GM19455 (cell line): ENCODE data around the gene EXO5.
"Not testable (repeated sequence)": the region's sequence is repeated elsewhere in the genome, so short reads cannot be mapped to it uniquely, and the experiment has no call there.

ENCODE experiments used
- ATAC-seq: cut with Tn5 transposase; IDR thresholded peaks from one replicate; pipeline ENCODE4 v1.9.1; 2021; ENCODE audit not compliant: unreplicated experiment

EXO5 gene, protein sequence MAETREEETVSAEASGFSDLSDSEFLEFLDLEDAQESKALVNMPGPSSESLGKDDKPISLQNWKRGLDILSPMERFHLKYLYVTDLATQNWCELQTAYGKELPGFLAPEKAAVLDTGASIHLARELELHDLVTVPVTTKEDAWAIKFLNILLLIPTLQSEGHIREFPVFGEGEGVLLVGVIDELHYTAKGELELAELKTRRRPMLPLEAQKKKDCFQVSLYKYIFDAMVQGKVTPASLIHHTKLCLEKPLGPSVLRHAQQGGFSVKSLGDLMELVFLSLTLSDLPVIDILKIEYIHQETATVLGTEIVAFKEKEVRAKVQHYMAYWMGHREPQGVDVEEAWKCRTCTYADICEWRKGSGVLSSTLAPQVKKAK

DNA sequence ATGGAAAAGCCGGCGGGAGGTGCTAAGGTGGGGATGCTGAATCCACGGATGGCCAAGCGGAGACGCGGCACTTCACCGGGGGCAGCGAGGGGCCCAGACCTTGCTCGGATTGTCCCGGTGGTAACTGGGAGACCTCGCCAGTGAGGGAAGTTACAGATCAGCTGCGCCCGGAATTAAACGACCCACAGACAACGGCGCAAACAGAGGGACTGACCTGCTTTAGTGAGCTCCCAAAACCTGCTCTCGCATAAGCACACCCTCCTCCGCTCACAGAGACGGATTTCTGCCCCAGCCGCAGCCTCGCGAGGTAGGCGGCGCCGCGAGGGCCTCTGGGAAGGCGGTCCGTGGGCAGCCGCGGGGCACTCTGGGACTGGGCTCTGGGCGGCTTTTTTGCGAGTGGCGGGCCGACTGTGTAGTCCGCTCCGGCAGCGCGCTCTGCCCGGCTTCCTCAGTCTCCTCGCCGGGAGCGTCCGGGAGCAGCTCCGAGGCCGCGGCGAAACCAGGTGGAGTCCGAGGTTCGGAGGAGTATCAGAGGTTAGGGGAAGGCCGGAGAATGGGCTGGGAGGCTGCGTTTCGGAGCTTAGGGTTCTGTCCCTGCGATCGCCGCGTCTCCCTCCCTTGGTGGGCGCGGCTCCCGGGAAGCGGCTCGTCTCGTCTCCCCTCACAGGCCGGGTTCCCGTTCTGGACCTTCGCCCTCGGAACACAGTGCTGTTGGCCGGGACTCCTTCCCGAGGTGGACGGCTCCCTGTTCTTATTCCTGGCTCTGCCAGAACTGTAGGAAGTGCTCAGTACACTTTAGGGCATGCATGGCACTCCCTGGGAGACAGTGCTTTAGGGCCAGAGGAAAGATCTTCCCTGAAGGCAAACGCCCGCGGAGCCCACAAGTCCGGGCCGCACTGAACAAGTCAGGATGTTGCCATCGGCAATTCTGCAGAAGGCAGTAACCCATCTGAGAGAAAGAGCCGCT, at the start of gene EXO5:
TSS of gene EXO5 (plus strand) at position 393 of the 967 bp plus-strand sequence. CDS start 5,778 bp downstream, outside the sequence.
- no peak for ATAC-seq

DNA sequence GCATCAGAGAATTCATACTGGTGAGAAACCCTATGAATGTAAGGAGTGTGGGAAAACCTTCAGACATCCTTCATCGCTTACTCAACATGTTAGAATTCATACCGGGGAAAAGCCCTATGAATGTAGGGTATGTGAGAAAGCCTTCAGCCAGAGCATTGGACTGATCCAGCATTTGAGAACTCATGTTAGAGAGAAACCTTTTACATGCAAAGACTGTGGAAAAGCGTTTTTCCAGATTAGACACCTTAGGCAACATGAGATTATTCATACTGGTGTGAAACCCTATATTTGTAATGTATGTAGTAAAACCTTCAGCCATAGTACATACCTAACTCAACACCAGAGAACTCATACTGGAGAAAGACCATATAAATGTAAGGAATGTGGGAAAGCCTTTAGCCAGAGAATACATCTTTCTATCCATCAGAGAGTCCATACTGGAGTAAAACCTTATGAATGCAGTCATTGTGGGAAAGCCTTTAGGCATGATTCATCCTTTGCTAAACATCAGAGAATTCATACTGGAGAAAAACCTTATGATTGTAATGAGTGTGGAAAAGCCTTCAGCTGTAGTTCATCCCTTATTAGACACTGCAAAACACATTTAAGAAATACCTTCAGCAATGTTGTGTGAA, 45.5 kb upstream of the EXO5 start:
- ATAC-seq, result no peak

DNA sequence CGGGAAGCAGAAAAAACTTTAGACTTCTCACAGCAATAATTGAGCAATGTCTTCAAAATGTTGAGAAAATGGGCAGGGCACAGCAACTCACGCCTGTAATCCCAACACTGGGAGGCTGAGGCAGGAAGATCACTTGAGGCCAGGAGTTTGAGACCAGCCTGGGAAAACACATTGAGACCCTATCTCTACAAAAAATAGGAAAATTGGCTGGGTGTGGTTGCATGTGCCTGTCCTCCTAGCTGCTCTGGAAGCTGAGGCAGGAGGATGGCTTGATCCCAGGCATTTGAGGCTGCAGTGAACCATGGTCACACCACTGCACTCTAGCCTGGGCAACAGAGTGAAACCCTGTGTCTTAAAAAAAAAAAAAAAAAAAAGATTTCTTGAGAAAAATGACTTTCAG, 39.2 kb upstream of the EXO5 start:
- no peak for ATAC-seq

DNA sequence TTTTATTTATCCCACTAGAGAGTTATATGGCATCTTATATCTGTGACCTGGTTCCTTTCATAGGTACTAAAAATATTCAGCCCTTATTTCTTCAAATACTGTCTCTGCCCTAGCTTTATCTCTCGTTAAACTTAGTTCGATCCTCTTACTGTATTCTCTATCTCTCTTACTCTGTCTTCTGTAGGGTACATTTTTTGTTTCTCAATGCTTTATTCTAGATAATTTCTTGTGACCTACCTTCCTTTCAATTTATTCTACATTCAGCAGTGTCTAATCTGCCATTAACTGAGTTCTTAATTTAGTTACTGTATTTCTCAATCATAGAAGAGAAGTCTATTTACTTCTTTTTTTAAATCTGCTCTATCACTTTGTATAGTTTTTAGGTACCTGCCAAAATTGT, 33.3 kb upstream of the EXO5 start:
- ATAC-seq, result no peak

DNA sequence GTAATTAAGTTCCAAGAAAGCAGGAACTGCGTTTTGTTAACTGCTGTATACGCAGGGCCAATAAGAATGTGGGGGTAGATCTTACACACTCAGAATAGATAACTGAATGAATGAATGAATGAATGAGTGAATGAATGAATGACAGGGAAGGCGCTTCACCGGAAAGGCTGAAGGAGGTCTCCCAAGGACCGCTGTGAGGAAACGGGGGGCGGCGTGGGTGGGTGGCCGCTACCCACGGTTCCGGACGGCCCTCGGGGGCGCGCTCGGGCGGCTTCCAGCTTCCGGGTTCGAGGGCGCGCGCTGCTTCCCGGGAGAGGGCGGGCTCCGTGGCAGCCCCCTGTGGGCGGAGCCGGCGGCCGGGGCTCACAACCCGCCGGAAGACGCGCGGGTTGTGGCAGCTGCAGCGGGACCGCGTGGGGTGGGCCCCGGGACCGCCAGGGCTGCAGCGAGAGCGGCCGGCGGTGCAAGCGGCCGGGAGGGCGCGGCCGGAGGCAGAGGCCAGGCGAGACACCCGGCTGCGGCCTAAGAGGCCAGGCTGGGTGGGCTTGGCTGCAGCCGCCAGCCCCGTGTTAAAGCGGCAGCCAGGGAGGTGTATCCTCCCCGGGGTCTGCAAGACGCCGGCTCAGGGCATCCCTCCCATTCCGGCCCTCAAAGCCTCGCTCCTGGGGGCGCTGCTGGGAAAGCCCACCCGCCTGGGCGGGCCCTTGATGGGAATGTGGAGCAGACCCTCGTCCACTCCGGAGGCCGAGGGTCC, 31.5 kb upstream of the EXO5 start, which contains the start of gene ZFP69:
TSS of gene ZFP69 (plus strand) at position 367 of the 754 bp plus-strand sequence. CDS start 2,072 bp downstream, outside the sequence.
- ATAC-seq, result peak; percentile 84

DNA sequence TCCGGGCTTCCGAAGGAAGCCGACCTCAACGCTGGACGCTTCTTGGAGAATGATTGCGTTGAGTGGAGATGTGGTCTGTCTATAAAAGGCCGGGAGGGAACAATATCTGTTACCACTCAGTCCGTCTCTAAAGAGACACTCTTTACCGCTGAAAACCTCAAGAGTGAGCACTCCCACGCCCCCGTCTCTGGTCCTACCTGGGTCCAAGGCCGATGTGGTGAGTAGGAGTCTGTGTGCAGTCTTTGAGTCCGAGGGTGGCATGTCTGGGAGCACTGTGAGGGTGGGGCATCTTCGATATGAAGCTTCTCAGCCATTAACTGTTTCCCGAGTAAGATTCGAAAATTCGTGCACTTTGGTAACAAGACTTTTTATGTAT, 30.9 kb upstream of the EXO5 start:
- ATAC-seq, result peak; percentile 35

DNA sequence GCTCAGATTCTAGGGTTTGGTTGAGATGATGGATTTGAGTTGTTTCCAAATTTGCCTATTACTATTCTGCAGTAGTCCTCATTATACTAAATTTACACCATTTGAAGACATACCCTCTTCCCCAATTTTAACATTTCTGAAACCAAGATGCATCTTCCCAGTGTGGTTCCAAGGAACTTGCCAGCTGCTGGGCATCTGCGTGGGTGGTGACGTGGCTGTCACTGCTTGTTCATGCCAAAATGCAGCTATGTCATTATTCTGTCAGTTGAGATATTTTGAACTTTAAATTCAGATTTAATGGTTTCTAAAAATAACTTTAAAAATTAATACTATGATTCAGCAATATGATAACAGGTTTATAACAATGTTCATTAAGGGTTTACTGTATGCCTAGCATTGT, 30.3 kb upstream of the EXO5 start:
- ATAC-seq, result no peak

DNA sequence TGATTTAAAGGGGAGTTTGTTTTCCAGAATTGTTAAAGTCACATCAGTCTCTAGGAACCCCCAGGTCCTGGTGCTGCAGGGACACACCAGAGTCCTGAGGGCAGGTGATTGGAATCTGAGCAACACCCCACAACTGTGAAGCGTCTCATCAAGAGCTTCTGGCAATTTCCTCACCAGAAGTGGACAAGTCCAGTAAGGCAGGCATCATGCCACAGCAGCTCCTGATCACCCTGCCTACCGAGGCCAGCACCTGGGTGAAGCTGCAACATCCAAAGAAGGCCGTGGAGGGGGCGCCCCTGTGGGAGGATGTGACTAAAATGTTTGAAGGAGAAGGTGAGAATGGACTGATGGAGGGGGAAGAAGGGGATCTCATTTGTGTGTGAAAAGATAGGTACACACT, 29.4 kb upstream of the EXO5 start:
- ATAC-seq, result no peak

DNA sequence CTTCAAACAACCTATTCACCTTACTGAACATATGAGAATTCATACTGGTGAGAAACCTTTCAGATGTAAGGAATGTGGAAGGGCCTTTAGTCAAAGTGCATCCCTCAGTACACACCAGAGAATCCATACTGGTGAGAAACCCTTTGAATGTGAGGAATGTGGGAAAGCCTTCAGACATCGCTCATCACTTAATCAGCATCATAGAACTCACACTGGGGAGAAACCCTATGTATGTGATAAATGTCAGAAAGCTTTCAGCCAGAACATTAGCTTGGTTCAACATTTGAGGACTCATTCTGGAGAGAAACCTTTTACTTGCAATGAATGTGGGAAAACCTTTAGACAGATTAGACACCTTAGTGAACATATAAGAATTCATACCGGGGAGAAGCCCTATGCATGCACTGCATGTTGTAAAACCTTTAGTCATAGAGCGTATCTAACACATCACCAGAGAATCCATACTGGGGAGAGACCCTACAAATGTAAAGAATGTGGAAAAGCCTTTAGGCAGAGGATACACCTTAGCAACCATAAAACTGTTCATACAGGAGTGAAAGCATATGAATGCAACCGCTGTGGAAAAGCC, 13.2 kb upstream of the EXO5 start:
- no peak for ATAC-seq

DNA sequence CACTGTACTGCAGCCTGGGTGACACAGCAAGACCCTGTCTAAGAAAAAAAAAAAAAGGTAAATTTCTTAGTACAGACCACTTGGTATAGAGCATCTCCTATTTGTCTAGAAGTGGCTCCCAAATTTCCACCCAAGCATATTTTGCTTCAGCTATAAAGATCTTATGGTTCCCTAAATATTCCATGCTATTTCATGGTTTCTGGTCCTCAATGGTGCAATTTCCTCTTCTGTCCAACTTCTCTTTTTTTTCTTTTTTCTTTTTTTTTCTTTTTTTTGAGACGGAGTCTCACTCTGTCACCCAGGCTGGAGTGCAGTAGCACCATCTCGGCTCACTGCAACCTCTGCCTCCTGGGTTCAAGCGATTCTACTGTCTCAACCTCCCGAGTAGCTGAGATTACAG, 5.9 kb upstream of the EXO5 start:
- not testable (repeated sequence) for ATAC-seq

DNA sequence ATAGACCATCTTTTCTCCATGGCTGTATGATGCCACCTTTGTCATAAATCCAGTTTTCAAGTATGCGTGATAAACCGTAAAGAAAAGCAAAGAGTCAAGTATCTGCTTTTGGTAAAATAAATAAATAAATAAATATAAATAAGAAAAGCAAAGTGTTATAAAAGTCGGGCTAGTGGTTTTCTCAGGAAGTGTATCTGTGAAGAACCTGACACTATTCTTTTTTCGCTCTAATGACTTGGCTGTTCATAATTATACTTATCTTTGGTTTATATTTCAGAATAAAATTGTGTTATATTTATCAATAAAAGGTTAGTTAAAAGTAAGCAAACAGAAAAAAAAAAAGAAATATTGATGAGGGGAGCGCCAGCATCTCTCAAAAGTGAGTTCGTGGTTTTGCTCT, 594 bp upstream of the EXO5 start:
- no peak for ATAC-seq

DNA sequence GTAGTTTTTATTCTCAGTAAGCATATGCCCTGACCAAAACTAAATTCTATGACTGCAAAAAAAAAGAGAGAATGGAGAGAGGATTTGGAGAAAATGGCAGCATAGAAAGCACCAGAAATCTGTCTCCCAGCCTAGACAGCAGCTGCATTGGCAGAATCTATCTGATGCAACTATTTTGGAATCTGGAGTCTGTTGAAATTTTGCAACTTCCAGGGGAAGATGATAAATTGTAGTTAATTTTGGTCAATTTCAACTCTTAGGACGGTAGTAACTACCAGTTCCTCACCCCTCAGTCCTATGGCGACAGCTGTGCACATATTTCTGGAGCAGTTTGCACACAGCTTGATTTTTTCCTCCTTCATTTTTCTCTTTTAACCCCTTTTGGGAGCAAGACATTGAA, 10.9 kb downstream of the EXO5 start:
- ATAC-seq, result no peak

DNA sequence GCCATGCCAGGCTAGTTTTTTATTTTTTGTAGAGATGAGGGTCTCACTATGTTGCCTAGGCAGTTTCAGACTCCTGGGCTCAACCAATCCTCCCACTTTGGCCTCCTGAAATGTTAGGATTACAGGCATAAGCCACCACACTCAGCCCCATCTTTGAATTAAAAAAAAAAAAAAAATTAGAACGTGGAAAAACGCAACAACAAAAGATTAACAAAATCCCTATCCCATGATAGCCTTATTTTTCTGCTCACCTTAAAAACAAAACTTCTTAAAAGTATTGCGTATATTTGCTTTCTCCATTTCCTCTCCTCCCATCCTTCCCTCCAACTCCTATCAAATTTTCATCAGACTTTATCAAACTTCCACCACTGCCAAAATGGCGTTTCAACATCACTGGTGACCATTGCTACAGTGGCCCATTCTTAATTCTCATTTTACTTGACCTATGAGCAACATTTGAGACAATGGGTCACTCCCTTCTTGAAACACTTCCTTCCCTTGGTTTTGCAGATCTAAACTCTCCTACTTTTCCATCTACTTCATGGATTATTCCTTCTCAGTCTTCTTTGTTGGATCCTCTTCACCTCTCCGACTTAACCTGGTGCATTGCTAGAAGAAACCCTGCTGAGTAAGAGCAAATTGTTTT, 22.3 kb downstream of the EXO5 start:
- ATAC-seq, result no peak

DNA sequence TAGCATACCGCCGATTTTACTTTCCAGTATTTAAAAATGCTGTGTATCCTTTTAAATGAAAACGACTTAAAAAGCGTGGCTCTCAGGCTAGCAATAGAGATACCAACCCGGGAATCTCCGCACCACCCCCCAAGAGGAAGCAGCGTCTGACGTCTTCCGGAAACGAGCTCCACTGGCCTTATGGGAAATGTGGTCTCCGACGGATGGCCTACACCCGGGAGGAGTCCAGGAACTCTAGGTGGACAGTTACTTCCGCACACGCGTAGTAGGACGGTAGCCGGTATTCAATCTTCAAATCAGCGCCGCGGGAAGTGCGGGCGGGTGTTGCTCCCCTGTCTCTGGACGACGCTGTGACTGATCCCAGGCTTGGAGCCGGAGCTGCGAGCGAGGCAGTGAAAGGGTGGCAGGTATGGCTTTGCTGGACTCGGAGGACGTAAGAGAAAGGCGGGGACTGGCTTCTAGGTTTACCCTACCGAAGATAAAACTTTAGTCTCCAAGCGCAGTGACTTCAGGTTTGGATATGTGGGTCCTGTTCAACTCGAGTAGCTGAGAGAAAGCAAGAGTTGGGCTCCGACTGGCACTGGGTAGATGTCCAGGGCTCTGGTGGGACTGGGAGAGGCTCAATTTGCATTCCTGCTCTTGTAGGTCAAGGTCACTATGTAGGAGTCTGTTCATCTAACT, 23.0 kb downstream of the EXO5 start, which contains the start of gene ZNF684:
TSS of gene ZNF684 (plus strand) at position 257 of the 681 bp plus-strand sequence. CDS start 1,530 bp downstream, outside the sequence.
- ATAC-seq, result peak; percentile 93

DNA sequence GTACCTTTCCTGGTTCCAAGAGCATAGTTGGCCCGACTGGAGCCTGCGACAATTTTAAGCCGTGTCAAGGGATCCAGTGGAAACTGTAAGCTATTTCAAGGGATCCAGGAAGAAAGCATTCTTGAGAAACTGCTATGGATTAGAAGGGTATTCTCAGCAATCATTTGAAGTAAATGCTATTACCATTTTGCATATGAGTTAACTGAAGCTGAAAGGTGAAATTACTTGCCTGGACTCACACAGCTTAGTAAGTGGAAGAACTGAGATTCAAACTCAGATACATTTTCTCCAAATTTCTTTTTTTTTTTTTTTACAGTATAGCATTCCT, 23.5 kb downstream of the EXO5 start:
- no peak for ATAC-seq

DNA sequence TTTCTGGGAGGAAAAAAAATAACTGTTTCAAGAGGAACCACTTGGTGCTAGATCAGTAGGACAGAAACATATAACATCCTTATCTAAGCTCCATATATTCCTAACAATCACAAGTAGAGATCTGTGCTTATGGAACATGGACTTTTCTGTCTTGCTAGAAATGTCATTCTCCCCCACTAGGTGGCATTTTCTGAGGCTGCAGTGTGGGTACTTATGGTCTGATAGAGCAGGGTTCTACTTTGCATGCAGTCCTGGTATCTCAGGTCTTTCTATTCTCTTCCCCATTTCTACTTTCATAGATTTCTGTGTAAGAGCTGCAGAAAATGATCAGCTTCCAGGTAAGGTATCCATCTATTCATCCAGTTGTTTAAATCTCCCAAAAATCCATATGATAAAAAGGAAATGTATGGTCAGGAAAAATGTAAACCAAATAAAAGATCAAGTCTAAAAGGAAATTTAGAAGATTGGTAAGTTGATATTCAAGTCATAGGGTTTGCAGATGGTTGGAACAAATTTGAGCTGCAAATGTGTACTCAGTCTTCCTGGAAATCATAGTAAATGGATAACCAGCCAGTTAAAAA, 24.4 kb downstream of the EXO5 start:
- ATAC-seq, result no peak

DNA sequence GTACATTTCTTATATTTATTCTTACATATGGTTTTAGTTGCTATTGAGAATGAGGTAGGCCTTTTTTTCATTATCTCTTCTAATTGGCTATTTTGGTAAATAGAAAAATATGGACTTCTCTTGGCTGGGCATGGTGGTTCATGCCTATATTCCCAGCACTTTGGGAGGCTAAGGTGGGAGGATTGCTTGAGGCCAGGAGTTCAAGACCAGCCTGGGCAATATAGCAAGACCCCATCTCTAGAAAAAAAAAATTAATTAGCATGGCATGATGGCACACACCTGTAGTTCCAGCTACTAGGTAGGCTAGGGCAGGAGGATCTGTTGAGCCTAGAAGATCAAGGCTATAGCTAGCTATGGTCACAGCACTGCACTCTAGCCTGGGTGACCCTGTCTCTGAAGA, 26.0 kb downstream of the EXO5 start:
- no peak for ATAC-seq

DNA sequence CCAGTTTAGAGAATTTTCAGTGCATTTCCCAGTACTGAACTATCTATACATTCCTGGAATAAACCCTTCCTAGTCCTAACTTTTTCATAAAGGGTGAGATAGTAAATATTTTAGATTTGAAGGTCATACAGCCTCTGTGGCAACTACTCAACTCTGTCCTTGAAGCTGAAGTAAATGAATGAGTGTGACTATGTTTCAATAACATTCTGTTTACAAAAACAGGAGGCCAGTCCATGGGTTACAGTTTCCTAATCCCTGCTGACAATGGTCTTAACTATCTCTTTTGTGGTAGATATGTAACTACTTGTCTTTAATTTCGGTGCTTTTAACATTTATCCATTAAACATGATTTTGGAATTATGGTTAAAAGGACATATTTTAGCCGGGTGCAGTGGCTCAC, 27.2 kb downstream of the EXO5 start:
- no peak for ATAC-seq

DNA sequence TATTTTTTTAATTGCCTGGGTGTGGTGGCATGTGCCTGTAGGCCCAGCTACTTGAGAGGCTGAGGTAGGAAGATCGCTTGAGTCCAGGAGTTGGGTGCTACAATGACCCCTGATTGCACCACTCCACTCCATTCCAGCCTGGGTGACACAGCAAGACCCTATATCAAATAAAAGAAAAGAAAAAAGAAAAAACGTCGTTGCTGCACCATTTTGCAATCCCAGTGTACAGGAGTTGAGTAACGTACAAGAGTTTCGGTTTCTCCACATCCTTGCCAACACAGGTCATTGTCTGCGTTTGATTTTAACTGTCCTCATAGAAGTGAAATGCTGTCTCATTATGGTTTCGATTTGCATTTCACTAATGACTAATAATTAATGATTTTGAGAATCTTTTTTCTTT, 30.8 kb downstream of the EXO5 start:
- ATAC-seq, result no peak
